Vagina (tissue), 2 donors: ENCODE data around the gene MEIG1. TPM values are rescaled to one million over a fixed set of nuclear protein-coding genes. Genes with fewer than 3 reads are reported as not detected.

Experiments
- DNase-seq, 2 donors: peaks; one replicate each; pipeline ENCODE4 v3.0.0-alpha.2; 2017; ENCODE audit errors: extremely low spot score in 2 of 2
- H3K27ac ChIP-seq: fragments of 200-600 bp; sonication (generic); one replicate; pipeline ENCODE4 v1.5.1; 2019
- H3K27me3 ChIP-seq: fragments of 200-600 bp; sonication (generic); one replicate; pipeline ENCODE4 v1.5.1; 2019
- H3K36me3 ChIP-seq, 2 donors: fragments of 200-600 bp; sonication (generic); one replicate each; pipeline ENCODE4 v1.5.1; 2017 to 2019
- H3K4me1 ChIP-seq: fragments of 200-600 bp; sonication (generic); one replicate; pipeline ENCODE4 v1.5.1; 2019
- H3K4me3 ChIP-seq, 2 donors: fragments of 200-600 bp; sonication (generic); 1 replicate in 1 of 2; 2 replicates in 1 of 2; pipeline ENCODE4 v1.5.1; 2016 to 2019
- H3K9me3 ChIP-seq: fragments of 200-600 bp; sonication (generic); one replicate; pipeline ENCODE4 v1.5.1; 2019
- POLR2A ChIP-seq, 2 donors: fragments of 450-650 bp; IDR thresholded peaks; one replicate each; pipeline ENCODE4 v1.6.1; 2017; ENCODE audit warnings: antibody characterized with exemption in 2 of 2, mild to moderate bottlenecking in 2 of 2, moderate library complexity in 2 of 2
- POLR2AphosphoS5 ChIP-seq, 2 donors: sonication (generic); formaldehyde crosslinking; IDR thresholded peaks; one replicate each; pipeline ENCODE4 v1.9.0; 2017; ENCODE audit warnings: antibody characterized with exemption in 2 of 2, mild to moderate bottlenecking in 2 of 2, low read depth in 1 of 2; ENCODE audit not compliant: insufficient read depth in 1 of 2
- intact Hi-C: fragments of 100-400 bp; cut with DNase I; formaldehyde crosslinking; loops from one replicate; pipeline ENCODE4 v1.15.1; 2023
- total RNA-seq: library from RNA; depleted of rRNA; stranded (reverse); fragments of >200 nt; gene quantifications from one replicate; pipeline ENCODE4 v1.2.3, GENCODE V29; 2016
- TF ChIP-seq, protein P1 (sequence below), 3 experiments: fragments of 450-650 bp in 2 of 3; fragments of 200-600 bp in 1 of 3; sonication (generic) in 1 of 3; IDR thresholded peaks; one replicate each; pipeline ENCODE4 v1.5.1; 2017 to 2019; ENCODE audit warnings: antibody characterized with exemption in 3 of 3, mild to moderate bottlenecking in 2 of 3, moderate library complexity in 2 of 3

The MEIG1 gene, protein sequence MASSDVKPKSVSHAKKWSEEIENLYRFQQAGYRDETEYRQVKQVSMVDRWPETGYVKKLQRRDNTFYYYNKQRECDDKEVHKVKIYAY
- total RNA-seq = not detected

DNA sequence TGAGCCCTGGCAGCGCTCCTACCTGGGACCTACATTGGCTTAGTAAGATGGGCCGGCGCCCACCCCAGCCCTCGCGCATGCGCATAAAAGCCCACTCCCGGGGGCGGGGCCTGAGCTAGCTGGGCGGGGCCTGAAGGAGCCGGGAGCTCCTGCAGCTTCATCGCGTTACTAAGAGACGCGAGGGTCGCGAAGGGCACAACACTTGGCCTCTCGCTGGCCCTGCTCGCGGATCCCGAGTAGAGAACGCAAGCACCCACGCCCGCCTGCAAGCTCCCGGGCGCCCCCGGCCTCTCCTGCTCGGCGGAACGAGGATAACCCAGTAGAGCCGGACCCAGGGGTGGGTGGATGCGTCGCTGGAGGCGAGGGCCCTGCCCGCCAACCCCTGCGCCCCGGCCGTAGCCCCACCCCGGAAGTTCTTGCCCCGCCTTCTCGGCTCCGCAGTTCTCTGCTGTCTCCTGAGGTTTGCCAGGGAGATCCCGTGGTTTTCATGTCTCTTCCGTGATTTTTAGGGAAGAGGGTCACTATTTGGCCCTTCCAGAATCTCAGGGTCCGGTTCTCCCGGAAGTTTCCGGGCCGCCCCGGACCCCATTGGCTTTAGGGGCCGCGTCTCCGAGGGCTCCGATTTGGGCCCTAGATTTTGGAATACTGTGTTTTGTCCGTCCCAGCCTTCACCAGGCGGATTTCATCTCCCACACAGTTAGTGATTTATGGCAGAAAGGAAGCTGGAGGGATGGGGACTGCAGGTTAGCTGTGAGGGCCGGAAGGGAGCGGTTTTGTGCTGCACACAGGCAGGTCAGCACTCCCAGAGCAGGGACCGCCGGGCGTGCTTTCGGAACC, at the start of gene MEIG1:
MEIG1 (plus strand) TSS at position 168 of the 837 bp plus-strand sequence. CDS start 7,081 bp downstream, outside the sequence.
- Histone ChIP-seq H3K9me3 (no peaks in the 10 kb centered on the region), H3K4me3 (peak within 1 kb of the TSS; percentile 65 to 76), H3K27ac (peak within 1 kb of the TSS; percentile 91), H3K27me3 (no peaks in the 10 kb centered on the region), H3K36me3 (no peaks in the 10 kb centered on the region), H3K4me1 (no peaks in the 10 kb centered on the region)
- peak in 1 of 2 donors; percentile 94 for DNase-seq
- intact Hi-C loops = loop anchor here (10.0 kb wide), 1 partner anchor 135 kb away; the partner anchor contains the start of gene RPP38
- TF ChIP-seq POLR2A (IDR thresholded peaks at IDR 0.05) (no peak), POLR2AphosphoS5 (IDR thresholded peaks at IDR 0.05; ENCODE audit: insufficient read depth in 1 of 2, low read depth in 1 of 2) (peak; percentile 57 to 86)

DNA sequence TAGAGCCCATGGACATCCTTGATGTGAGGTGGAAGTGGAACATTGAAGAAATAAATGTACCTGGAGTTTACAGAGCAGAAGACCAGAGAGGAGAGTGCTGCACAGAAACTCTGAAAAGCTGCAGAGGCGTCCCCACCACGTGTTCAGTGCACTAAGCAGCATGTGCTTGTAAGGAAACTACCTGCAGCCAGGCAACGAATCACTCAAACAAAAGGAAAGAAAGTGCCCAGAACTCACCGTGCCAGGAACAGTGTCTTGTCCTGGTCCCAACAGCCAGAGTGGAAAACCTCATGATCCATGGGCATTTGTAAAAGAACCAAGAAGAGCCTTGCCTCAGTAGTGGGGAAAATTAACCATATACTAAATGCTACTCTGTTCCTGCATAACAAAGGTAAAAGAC, 48.2 kb upstream of the MEIG1 start:
- TF ChIP-seq POLR2AphosphoS5 (IDR thresholded peaks at IDR 0.05; ENCODE audit: insufficient read depth in 1 of 2, low read depth in 1 of 2) = no peak
- TF ChIP-seq, protein P1, sequence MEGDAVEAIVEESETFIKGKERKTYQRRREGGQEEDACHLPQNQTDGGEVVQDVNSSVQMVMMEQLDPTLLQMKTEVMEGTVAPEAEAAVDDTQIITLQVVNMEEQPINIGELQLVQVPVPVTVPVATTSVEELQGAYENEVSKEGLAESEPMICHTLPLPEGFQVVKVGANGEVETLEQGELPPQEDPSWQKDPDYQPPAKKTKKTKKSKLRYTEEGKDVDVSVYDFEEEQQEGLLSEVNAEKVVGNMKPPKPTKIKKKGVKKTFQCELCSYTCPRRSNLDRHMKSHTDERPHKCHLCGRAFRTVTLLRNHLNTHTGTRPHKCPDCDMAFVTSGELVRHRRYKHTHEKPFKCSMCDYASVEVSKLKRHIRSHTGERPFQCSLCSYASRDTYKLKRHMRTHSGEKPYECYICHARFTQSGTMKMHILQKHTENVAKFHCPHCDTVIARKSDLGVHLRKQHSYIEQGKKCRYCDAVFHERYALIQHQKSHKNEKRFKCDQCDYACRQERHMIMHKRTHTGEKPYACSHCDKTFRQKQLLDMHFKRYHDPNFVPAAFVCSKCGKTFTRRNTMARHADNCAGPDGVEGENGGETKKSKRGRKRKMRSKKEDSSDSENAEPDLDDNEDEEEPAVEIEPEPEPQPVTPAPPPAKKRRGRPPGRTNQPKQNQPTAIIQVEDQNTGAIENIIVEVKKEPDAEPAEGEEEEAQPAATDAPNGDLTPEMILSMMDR (IDR thresholded peaks at IDR 0.05) = no peak
- no peak for TF ChIP-seq POLR2A (IDR thresholded peaks at IDR 0.05)
- Histone ChIP-seq H3K4me3 (no peak overlapping the region), H3K4me1 (peaks cover 8% of the 10 kb centered on the region), H3K27me3 (no peaks in the 10 kb centered on the region), H3K36me3 (peaks cover 5 to 39% of the 10 kb centered on the region in 2 donors), H3K27ac (no peak overlapping the region), H3K9me3 (no peaks in the 10 kb centered on the region)
- no peak for DNase-seq
- intact Hi-C loops = no loop called here

GRCh38 chr10:14911801-14912200, 47.4 kb upstream of the MEIG1 start:
- intact Hi-C loops = no loop called here
- Histone ChIP-seq H3K27ac (no peak overlapping the region), H3K27me3 (no peaks in the 10 kb centered on the region), H3K4me1 (peaks cover 8% of the 10 kb centered on the region), H3K36me3 (peaks cover 5 to 38% of the 10 kb centered on the region in 2 donors), H3K9me3 (no peaks in the 10 kb centered on the region), H3K4me3 (no peak overlapping the region)
- no peak for TF ChIP-seq POLR2A (IDR thresholded peaks at IDR 0.05)
- DNase-seq = no peak

DNA sequence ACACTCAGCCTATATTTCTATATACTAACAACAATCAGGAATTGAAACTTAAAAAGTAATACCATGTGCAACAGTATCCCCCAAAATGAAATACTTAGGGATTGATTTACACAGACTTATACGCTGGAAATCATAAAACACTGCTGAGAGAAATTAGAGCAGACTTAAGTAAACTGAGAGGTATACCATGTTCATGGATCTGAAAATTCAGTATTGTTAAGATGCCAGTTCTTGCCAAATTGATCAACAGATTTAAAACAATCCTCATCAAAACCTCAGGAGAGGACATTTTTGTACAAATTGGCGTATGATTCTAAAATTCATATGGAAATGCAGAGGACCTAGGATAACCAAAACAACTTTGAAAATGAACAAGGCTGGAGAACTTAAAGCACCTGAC, 42.6 kb upstream of the MEIG1 start:
- Histone ChIP-seq H3K27ac (no peak overlapping the region), H3K27me3 (no peaks in the 10 kb centered on the region), H3K9me3 (peaks cover 7% of the 10 kb centered on the region), H3K4me1 (peaks cover 8% of the 10 kb centered on the region), H3K4me3 (no peak overlapping the region), H3K36me3 (peaks cover 5 to 63% of the 10 kb centered on the region in 2 donors)
- intact Hi-C loops = no loop called here
- TF ChIP-seq, protein P1 (IDR thresholded peaks at IDR 0.05) = no peak
- TF ChIP-seq POLR2A (IDR thresholded peaks at IDR 0.05) (no peak), POLR2AphosphoS5 (IDR thresholded peaks at IDR 0.05; ENCODE audit: insufficient read depth in 1 of 2, low read depth in 1 of 2) (no peak)
- no peak for DNase-seq

- Histone ChIP-seq H3K4me1 (peaks cover 8% of the 10 kb centered on the region), H3K27me3 (no peaks in the 10 kb centered on the region), H3K4me3 (no peak overlapping the region), H3K36me3 (peaks cover 0 to 71% of the 10 kb centered on the region in 2 donors), H3K27ac (no peak overlapping the region), H3K9me3 (peaks cover 7% of the 10 kb centered on the region)
- intact Hi-C loops = no loop called here
- no peak for TF ChIP-seq POLR2AphosphoS5 (IDR thresholded peaks at IDR 0.05; ENCODE audit: insufficient read depth in 1 of 2, low read depth in 1 of 2)
- TF ChIP-seq, protein P1 (IDR thresholded peaks at IDR 0.05) = no peak
- TF ChIP-seq POLR2A (IDR thresholded peaks at IDR 0.05) = no peak
- no peak for DNase-seq
Observed at GRCh38 chr10:14917827-14918226, 41.4 kb upstream of the MEIG1 start.

DNA sequence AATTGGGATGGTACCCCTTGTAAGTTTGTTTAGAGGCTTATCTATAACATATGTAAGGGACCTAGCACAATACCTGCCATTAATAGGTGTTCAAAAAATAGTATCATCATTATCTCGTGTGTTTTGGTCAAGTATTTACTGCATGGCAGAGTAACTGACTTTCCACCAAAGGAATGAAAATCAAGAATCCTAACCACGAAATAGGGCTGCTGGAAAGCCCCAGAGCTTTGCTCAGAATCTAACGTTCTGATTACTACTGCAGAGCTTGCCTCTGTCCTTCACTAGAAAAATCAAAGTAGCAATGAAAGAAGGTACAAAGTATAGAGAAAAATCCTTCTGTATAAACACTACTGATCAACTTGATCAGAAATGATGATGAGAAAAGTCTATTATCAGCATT, 40.2 kb upstream of the MEIG1 start:
- Histone ChIP-seq H3K27me3 (no peaks in the 10 kb centered on the region), H3K4me3 (no peak overlapping the region), H3K9me3 (peaks cover 7% of the 10 kb centered on the region), H3K4me1 (peaks cover 8% of the 10 kb centered on the region), H3K36me3 (peaks cover 0 to 83% of the 10 kb centered on the region in 2 donors), H3K27ac (no peak overlapping the region)
- intact Hi-C loops = no loop called here
- DNase-seq = no peak
- TF ChIP-seq POLR2AphosphoS5 (IDR thresholded peaks at IDR 0.05; ENCODE audit: insufficient read depth in 1 of 2, low read depth in 1 of 2) (no peak), POLR2A (IDR thresholded peaks at IDR 0.05) (no peak)
- TF ChIP-seq, protein P1 (IDR thresholded peaks at IDR 0.05) = no peak
